Mucosa of gallbladder (tissue), 1 donor: ENCODE measurements around the gene PPM1B. TPM values are rescaled to one million over a fixed set of nuclear protein-coding genes. Genes with fewer than 3 reads are reported as not detected.
A peak's percentile ranks its signal among the peaks of the same experiment; 100 is the strongest.
"Not testable (repeated sequence)": the region's sequence is repeated elsewhere in the genome, so short reads cannot be mapped to it uniquely, and the experiment has no call there.

Source experiments
- DNase-seq: peaks from one replicate; pipeline ENCODE4 v3.0.0-alpha.2; 2020; ENCODE audit warnings: low spot score
- total RNA-seq: library from RNA; stranded (reverse); gene quantifications from one replicate; pipeline ENCODE4 v1.2.1, GENCODE V29; 2021
- donor health status: DM: no; HTN: no; CAD: no.

PPM1B gene
- total RNA-seq, 1 donor from 2014 or later = 47.2 TPM

DNA sequence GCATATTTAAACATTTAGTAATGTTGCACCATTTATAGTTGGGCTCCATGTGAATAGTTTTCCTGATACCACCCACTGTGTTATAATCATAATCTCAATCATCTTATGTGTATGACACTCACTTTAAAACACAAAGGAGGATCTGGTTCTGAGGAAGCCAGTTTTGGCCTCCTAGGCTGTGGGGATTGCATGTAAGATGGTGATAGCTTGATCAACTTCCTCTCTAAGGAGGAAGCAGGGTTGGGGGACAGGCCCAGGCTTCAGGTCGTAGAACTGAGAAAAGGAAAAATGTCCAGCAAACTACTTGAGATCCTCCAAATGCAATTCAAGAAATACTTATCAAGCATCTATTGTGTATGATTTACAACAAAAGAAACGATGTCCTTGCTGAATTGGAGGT lies 4.9 kb upstream of the PPM1B start:
- no peak for DNase-seq

DNA sequence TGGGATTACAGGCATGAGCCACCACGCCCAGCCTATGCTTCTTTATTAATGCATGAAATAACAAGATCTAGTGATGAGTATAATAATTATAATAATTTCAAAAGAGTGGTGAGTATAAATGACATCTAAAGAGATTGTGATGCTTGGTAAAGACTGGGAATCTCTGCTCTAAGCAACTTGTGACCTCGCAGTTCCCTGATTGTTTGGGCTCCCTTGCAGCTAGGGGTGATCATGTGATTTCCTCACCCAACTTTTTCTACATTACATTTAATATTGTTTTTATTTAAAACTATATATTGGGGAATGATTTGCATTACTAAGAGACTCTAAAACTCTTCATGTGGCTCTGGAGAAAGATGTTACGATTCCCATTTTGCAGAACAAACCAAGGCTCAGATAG lies 4.1 kb upstream of the PPM1B start:
- no peak for DNase-seq

DNA sequence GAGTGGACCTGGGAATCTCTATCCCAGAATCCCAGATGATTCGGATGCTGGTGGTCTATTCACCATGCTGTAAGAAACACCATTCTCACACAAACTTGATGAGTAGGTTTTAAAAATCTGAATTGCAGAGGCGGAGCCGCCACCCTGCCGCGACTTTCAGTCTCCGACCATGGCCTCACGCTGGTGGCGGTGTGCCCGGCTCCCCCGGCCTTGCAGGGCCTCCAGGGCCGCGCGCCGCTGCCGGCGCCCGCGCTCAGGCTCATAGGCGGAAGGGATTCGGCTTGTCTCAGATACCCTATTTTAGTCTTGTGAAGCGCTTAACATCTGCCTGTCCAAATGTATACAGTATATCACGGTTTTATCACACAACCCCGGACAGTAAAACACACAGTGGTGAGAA lies 2.6 kb upstream of the PPM1B start:
- DNase-seq = no peak

DNA sequence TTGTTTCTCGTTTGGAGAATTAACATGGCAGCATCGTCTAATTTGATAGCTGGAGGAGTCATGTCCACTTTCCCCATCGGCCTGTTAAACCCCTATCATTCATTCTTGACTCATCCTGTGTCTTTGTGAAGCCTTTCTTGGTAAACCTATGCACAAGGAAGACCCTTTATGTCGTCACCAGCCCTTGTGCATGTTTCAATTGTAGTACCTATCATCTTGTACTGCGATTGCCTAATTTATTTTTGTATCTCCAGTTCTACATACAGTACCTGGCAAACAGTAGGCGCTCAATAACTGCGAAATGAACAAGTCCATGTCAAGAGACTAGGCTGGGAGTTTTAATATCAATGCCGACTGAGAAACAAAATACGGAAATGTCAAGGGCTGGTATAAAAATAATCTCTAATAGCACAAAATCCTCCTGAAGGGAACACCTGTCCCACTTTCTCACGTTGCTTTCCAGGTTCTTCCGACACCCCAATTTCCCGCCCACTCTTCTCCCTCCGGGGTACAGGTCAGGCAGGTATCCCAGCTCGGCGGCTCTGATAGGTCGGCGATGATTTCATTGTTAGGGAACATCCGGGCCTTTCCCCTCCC lies 1.3 kb upstream of the PPM1B start:
- DNase-seq = no peak

DNA sequence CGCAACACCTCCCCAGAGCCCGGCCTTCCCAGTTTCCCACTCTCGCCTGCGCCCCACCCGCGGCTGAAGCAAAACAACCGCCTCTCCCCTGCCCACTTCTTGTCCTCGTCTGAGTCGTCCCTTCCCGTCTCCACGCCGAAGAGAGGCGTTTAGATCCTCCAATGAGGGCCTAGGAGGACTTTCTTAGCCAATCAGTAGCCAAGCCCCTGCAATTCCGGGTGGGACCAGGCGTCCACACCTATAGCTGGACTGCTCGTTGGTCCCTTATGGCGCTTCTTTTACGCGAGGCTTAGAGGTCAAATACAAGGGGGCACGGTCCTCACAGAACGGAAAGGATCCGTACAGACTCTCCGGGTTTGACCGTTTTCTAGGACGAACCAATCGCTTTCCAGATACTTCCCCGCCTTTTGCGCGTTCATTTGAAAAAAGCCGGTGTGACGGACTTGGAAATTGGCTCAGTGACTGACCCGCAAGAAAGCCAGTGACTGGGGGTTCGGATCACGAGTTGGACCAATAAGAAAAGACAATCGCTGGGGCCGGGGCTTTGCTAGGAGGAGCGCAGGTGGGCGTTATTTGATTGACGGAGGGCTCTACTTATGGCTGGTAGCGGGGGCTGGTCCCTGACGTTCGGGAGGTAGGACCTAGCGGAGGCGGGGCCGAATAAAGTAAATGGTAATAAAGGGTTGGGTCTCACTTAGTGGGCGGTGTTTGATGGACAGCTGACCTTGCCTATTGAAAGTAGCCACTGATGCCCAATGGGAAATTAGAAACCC lies 581 bp upstream of the PPM1B start:
- DNase-seq = peak; percentile 100

DNA sequence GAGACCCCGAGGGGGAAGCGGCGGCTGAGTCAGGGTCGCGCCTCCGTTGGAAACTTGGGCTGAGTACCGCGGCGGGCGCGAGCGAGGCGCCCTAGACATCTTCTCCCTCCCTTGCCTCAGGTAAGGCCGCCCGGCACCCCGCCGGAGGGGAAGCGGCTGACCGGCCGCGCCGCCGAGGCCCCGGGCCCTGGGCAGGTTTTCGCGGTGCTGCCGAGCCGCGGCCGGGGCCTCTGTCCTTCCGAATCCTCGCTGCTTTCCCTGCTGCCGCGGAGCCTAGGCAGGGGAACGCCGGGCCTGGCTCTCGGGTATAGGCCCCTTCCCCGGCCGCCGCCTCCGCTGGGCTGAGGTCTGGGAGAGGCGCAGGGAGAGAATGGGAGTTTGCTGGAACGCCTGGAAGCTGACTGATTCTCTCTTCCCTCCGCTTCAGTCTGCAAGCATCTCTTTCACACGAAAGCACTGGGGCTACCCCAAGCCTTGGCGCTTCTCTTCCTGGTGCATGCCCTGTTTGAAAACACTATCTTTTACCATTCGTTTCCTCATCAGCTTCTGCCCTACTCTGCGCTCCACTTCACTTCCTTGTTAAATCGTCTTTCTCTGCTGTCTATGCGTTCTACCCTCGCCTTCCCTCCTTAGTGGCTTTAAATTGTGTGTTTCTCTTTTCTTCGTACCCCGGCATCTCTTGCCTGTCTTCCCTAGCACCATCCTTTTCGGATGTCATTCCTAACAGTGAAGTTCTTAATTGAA lies 652 bp downstream of the PPM1B start:
- peak; percentile 35 for DNase-seq

DNA sequence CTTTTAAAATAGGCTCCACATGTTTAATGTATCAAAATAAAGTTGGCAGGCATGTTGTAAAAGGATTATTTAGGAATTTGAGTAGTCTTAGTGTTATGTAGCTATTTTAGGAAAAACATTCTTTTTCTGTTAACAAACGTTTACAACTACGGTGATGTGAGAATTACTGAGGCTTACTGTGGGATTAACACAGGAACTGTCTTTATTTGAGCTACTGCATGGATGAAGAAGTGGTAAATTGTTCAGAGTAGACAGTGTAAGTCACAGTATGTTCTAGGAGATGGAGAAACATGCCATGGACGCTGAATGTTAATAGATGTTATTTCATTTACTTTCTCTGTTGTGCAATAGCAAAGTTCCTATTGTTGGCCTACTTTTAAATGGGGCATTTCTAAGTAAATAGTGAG lies 1.6 kb downstream of the PPM1B start:
- DNase-seq = no peak

DNA sequence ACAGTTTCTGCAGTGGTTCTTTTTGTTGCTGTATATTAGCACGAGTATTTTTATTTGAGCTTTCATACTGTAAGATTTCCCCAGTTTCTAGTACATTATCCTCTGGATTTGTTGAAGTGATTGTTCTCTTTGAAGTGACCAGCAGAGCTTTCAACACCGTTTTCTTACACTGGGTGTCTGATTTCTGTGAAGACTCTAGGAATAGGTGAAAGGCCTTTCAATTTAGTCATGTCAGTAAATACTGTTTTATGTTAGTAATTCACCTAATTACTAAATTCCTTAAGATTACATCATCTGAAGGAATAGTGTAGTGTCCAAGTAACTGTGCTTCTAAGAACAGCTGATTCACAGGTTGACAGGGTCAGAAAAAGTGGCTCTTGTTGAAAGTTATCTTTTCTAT lies 2.3 kb downstream of the PPM1B start:
- no peak for DNase-seq

DNA sequence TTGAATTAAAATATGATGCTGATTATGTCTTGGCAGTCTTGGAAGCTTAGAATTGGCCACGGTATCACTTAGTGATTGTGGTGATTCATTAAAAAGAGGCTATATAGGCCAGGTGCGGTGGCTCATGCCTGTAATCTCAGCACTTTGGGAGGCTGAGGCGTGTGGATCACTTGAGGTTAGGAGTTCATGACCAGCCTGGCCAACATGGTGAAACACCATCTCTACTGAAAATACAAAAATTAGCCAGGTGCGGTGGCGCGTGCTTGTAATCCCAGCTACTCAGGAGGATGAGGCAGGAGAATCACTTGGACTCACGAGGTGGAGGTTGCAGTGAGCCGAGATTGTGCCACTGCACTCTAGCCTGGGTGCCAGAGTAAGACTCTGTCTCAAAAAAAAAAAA lies 2.8 kb downstream of the PPM1B start:
- DNase-seq = not testable (repeated sequence)

DNA sequence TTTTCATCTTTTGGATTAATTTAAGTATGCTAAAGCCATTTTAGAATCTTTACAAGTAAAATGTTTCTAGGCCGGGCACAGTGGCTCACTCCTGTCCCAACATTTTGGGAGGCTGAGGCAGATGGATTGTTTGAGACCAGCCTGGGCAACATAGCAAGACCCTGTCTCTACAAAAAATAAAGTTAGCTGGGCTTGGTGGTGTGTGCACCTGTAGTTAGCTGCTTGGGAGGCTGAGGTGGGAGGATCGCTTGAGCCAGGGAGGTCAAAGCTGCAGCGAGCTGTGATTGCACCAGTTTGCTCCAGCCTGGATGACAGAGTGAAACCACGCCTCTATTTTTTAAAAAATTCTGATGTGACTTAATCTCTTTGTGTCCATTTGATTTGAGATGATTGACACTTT lies 3.9 kb downstream of the PPM1B start:
- no peak for DNase-seq

DNA sequence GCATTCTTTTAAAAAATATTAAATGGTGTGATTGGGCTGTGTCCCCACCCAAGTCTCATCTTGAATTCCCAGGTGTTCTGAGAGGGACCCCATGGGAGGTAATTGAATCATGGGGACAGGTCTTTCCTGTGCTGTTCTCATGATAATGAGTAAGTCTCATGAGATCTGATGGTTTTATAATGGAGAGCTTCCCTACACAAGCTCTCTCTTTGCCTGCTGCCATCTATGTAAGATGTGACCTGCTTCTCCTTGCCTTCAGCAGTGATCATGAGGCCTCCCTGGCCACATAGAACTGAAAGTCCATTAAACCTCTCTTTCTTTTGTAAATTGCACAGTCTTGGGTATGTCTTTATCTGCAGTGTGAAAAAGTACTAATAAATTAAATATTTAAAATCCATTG lies 10.3 kb downstream of the PPM1B start:
- no peak for DNase-seq

DNA sequence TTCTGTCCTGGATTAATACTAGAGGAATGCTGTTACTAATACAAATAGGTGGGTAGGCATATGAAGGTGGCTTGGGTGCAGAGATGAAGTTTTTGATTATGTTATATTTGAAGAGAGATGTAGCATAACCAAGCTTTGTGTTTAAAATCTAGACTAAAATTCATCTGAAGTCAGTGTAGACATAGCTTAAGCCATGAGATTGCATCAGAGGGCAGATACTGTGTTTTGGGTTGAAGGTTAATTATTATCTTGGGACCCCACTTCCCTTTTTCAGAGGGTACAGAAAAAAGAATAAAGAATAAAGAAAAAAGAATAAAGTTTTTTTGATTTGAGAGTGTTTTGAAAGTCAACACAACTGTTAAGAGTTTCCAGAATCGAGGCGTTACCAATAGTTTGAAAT lies 13.0 kb downstream of the PPM1B start:
- no peak for DNase-seq

DNA sequence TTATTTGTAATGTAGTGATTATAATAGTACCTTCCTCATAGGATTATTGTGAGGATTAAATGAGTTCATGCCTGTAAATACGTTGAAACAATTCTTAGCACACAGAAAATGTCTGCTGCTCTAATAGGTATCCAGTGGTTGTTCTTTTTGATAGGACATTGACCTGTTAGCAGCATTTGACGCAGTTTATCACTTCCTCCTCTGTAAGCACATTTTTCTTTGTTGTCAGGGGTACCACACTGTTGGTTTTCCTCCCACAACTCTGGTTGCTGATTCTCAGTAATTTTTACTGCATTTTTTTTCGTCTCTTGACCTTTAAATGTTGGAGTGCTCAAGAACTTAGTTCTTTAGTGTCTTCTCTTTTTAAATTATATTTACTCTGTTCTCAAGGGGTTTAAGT lies 15.4 kb downstream of the PPM1B start:
- DNase-seq = no peak

DNA sequence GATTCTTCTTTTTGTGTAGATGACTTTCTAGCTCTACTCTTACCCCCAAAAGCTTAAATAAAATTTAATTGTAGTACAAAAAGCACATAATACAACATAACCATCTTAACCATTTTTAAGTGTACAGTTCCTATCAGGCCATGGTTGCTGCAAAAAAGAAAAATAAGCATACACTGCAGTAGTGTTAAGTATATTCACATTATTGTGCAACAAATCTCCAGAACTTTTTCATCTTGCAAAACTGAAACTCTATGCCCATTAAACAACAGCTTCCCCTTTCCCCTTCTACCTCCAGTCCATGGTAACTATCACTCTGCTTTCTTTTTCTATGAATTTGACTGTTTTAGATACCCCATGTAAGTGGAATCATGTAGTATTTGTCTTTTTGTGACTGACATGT lies 18.1 kb downstream of the PPM1B start:
- DNase-seq = no peak

DNA sequence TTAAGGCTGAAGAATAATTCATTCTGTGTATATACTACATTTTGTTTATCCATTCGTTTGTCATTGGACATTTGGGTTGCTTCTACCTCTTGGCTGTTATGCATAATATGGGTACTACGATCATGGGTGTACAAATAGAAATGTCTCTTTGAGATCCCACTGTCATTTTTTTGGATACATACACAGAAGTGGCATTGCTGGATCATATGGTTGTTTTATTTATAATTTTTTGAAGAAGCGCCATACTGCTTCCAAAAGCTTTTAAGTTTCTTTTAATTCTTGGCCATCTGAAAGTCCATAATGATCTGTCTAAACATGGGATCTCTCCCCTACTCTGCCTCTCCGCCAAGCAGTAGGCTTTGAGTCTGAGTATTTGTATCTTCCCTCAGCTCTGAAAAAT lies 18.6 kb downstream of the PPM1B start:
- no peak for DNase-seq

DNA sequence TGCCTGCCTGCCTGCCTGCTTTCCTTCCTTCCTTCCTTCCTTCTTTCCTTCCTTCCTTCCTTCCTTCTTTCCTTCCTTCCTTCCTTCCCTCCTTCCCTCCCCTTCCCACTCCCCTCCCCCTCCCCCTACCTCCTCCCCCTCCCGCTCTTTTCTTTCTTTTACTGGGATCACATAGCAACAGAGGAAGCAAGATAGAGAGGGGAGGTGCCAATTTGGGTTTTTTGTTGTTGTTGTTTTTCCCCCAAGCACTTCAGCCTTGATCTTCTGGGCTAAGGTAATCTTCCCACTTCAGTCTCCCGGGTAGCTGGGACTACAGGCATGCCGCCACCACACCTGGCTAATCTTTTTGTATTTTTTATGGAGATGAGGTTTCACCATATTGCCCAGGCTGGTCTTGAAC lies 20.0 kb downstream of the PPM1B start:
- no peak for DNase-seq

DNA sequence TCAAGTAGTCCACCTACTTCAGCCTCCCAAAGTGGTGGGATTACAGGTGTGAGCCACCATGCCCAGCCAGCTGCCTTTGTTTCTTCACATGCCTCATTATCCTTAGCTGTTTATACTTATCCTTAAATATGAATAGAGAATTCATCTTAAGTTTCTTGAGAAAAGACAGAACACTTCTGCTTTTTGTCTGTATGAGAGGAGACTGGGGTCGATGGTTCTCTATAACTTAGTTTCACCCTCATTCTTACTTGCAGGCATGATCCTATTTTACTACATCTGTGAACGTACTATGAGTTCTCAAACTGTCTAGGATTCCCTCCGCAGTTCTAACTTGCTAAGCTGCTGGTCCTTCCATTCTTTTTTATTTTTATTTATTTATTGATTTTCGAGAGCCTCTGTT lies 20.4 kb downstream of the PPM1B start:
- DNase-seq = no peak

DNA sequence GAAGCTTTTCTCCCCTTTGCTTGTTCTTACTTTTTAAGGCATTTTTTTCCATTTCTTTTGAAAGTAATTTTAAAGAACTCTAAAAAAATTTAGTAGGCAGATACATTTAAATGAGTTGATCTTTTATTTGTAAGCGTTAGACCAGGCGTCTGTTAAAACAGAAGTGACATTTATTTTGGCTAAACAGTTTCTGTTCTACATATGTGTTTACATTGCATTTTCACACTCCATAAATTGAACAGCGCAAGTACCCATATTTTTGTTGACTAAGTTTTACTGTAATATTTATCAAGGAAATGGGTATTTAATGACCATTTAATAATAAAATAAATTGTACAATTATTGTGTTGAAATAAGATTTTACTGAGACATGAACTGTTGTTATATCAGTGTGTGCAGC lies 21.9 kb downstream of the PPM1B start:
- DNase-seq = no peak

DNA sequence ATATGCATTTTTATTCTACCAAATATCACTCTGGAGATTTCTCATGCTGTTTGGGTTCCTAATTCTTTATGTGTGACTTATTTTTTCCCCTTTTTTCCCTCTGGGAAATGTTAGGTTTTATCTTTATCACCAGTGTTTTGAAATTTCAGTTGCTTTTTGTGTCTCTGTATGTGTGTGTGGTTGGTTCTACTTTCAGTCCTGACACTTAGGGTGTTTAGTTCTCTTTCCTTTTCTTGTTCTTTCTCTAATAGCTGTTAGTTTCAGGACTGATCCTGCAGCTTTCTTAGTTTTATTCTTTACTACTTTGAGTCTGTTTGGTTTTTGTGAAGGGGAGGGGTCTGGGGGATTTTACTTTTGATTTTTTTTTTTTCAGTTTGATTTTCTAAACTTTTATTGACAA lies 23.1 kb downstream of the PPM1B start:
- no peak for DNase-seq

DNA sequence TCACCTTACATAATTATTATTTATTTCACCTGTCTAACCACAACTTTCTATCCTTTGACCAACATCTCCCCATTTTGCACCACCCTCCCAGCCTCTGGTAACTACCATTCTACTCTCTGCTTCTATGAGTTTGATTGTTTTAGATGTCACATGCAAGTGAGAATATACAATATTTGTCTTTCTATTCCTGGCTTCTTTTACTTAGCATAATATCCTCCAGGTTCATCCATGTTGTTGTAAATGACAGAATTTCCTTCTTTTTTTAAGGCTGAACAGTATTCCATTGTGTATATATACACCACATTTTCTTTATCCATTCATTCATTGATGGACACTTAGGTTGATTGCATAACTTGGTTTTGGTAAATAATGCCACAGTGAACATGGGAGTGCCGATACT lies 24.0 kb downstream of the PPM1B start:
- no peak for DNase-seq

DNA sequence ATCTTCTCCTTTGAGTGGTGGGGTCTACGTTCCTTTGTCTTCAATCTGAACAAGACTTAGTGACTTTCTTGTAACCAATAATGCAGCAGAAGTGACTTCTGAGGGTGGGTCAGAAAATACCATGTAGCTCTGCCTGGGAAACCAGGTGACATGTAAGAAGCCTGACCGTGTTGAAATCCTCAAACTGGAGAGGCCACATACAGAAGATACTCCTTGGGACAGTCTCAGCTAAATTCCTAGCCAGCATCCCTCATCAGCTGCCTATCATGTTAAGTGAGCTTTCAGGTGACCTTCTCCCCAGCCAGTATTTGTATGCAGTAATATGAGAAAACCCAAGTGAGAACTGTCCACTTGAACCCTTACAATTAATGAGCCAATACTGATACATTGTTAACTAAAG lies 27.0 kb downstream of the PPM1B start:
- DNase-seq = no peak

DNA sequence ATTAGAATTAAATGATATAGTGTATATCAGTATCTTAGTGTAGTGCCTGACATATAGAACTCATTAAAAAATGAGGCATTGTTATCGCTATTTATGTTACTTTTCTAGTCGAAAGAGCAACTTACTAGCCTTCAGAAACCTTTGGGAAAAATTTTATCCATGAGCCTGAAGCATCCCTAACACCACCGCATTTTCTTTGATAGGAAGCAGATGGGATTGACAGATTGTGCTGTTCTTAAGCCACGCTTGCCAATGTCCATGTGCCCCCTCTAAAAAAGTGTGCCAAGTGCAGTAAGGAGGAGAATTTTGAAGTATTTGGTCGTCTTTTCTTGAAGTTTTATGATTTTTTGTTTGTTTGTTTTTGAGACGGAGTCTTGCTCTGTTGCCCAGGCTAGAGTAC lies 29.1 kb downstream of the PPM1B start:
- no peak for DNase-seq

DNA sequence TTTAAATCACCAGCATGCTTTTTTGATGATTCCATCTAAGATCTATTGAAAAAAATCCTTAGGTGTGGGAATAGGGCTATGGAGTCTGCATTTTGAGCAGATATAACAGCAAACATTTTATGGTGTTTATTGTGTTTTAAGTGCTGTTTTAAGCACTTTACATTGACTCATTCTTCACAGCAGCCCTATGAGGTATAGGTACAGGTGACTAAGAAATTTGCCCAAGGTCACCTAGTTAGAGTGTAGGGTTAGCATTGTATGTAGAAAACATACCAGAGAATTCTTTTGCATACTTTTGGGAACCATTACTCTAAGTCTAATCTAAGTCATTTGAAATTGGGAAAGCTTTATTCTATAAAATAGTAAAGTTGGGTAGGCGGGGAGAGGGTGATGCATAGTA lies 31.3 kb downstream of the PPM1B start:
- no peak for DNase-seq
